Fibroblast of villous mesenchyme (primary cell): ENCODE data around the gene ANKRD11. TPM values are rescaled to one million over a fixed set of nuclear protein-coding genes. Genes with fewer than 3 reads are reported as not detected.

Experiments
- DNase-seq: peaks from one replicate; pipeline ENCODE4 v3.0.0-alpha.2; 2010; ENCODE audit warnings: low read depth
- H3K4me3 ChIP-seq: 2 replicates; pipeline ENCODE4 v1.5.1; 2011; ENCODE audit warnings: low read depth, mild to moderate bottlenecking, low read length
- CTCF ChIP-seq: IDR thresholded peaks from 2 replicates; pipeline ENCODE4 v1.5.1; 2012; ENCODE audit warnings: low read depth, mild to moderate bottlenecking, low read length; ENCODE audit not compliant: insufficient read depth
- total RNA-seq: library from RNA; depleted of rRNA; stranded (reverse); fragments of >200 nt; gene quantifications from 2 replicates; pipeline ENCODE4 v1.2.3, GENCODE V29; 2012

ANKRD11 gene
- total RNA-seq, 1 donor, result 69.5 TPM

DNA sequence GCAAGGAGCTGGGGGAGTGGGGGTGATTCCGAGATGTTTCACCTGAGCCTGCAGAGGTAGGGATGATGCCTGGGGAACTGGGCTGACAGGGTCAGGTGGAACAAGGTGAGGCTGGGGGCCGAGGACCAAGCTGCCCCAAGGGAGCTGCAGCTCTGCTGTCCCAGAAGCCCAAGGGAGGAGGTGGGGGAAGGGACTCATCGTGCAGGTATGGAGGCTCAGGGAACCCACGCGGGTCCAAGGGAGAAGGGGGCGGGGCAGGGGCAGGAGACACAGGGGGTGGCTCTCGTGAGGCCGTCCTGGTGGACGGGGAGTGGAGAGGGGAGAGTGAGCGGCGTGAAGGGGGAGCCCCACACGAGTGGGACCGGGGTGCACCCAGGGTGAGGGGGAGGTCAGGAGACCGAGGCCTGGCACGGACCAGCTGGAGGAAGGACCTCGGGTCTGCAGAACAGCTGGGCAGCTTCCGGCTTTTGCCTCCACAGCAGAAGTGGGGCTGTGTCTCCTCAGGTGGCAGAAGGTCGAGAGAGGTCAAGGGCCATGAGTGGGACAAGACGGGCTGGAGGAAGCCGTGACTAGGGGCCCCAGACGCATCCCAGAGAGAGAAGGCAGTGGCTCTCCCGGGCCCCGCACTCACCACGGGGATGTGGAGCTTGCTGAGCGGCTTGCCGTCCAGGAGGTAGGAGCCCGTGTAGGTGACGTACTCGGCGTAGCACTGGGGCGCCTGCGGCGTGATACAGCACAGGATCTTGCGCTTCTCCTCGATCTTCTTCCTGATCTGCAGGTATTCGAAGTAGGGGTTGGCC is 211.7 kb downstream of the ANKRD11 start:
- TF ChIP-seq CTCF, result no peak
- H3K4me3 ChIP-seq, result no peak overlapping the region
- no peak for DNase-seq

DNA sequence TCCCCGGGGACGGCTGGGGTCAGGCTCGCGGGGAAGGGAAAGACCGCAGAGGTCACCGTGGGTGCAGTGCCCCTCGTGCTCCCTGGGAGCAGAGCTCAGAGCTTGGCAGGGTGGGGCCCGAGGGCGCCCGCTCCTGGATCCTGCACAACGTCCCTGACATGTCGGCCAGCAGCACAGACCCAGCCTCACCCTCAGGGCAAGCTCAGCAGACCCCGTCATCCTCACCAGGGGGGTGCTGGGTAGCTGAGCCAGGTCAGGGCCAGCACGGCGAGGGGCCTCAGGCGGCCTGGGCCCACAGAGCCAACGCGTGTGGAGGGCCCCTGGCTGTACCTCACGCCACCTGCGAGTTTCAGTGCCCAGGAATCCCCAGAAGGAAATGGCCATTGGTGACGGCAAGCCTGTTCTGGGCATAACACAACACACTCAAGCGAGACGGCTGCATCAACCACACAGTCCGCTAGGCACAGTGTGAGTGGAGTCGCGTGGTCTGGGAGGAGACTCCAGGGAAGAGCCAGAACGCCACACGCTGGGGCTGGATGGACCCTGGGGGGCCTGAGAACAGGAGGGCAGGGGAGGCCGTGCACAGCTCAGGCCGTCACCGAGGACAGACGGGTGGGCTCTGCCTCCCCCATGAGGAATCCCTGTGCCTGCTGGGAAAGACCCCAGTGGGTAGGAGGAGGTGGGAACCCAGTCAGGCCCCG is 212.6 kb downstream of the ANKRD11 start:
- TF ChIP-seq CTCF, result no peak
- H3K4me3 ChIP-seq, result no peak overlapping the region
- no peak for DNase-seq

DNA sequence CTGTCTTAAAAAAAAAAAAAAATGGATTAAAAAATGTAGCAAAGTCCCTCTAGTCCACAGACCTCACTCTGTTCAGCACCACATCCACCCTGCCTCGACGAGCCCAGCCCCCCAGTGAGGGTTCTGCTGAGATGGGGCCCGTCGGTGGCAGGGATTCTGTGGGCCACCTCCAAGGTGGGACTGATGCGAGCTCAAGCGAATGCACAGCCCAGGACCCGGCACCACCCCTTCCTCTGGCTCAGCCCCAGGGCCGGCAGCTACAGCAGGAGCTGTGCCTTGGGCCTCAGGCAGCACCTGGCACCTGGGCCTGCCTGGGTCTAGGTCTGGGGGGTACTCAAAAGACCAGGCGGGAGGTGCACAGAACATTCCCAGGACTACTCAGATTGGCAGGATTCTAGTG is 213.3 kb downstream of the ANKRD11 start:
- no peak for TF ChIP-seq CTCF

GRCh38 chr16:89275837-89276720 is 214.3 kb downstream of the ANKRD11 start:
- no peak overlapping the region for H3K4me3 ChIP-seq
- no peak for TF ChIP-seq CTCF
- no peak for DNase-seq

More for the DNA sequence above, 213.3 kb downstream of the ANKRD11 start:
- no peak for DNase-seq
- H3K4me3 ChIP-seq, result no peak overlapping the region

GRCh38 chr16:89275284-89275584 is 215.1 kb downstream of the ANKRD11 start:
- TF ChIP-seq CTCF, result no peak
- no peak for DNase-seq

GRCh38 chr16:89274561-89275283 is 215.6 kb downstream of the ANKRD11 start:
- no peak for TF ChIP-seq CTCF
- DNase-seq, result no peak
- no peak overlapping the region for H3K4me3 ChIP-seq

More at GRCh38 chr16:89275284-89275584, 215.1 kb downstream of the ANKRD11 start:
- no peak overlapping the region for H3K4me3 ChIP-seq
